K562 (cell line): ENCODE measurements around the gene UBE2N. TPM values are rescaled to one million over a fixed set of nuclear protein-coding genes. Genes with fewer than 3 reads are reported as not detected.
A peak's percentile ranks its signal among the peaks of the same experiment; 100 is the strongest.

Experiments used
- CGGBP1 ChIP-seq: fragments of 250-450 bp; sonication (Bioruptor Pico); IDR thresholded peaks from 2 replicates; pipeline ENCODE4 v1.9.0; 2021; ENCODE audit warnings: mild to moderate bottlenecking
- CHD2 ChIP-seq: IDR thresholded peaks from 2 replicates; pipeline ENCODE4 v1.6.1; 2011; ENCODE audit warnings: low read depth, low read length
- DEAF1 ChIP-seq: fragments of 450-650 bp; formaldehyde crosslinking; IDR thresholded peaks from 2 replicates; pipeline ENCODE4 v1.4.0; 2020; ENCODE audit warnings: mild to moderate bottlenecking, moderate library complexity
- ELF1 ChIP-seq: fragments of 200-800 bp; sonication (Bioruptor generic); IDR thresholded peaks from 2 replicates; pipeline ENCODE4 v1.6.1; 2016; ENCODE audit warnings: missing genetic modification characterization, missing compliant biosample characterization
- EP400 ChIP-seq: fragments of 450-650 bp; IDR thresholded peaks from 2 replicates; pipeline ENCODE4 v1.6.1; 2017; ENCODE audit warnings: antibody characterized with exemption, mild to moderate bottlenecking, moderate library complexity
- FOXA1 ChIP-seq: fragments of 450-650 bp; IDR thresholded peaks from 2 replicates; pipeline ENCODE4 v1.6.1; 2016; ENCODE audit warnings: mild to moderate bottlenecking, borderline replicate concordance
- FOXK2 ChIP-seq, 2 experiments: fragments of 450-650 bp; IDR thresholded peaks in 1 of 2; conservative IDR thresholded peaks in 1 of 2; 2 replicates each; pipeline ENCODE4 v1.6.1; 2016; ENCODE audit warnings: low read depth in 2 of 2, mild to moderate bottlenecking in 1 of 2
- GATA2 ChIP-seq: sonication (generic); formaldehyde crosslinking; IDR thresholded peaks from 2 replicates; pipeline ENCODE4 v1.4.0; 2020; ENCODE audit warnings: mild to moderate bottlenecking, missing genetic modification reagents
- HCFC1 ChIP-seq: IDR thresholded peaks from 2 replicates; pipeline ENCODE4 v1.6.1; 2012; ENCODE audit warnings: low read depth, low read length, improper control_type of control experiment
- HLTF ChIP-seq: fragments of 450-650 bp; IDR thresholded peaks from 2 replicates; pipeline ENCODE4 v1.6.1; 2016
- HMG20B ChIP-seq: fragments of 250-450 bp; sonication (Bioruptor Pico); IDR thresholded peaks from 2 replicates; pipeline ENCODE4 v1.5.0; 2021; ENCODE audit warnings: mild to moderate bottlenecking
- L3MBTL2 ChIP-seq: fragments of 450-650 bp; IDR thresholded peaks from 2 replicates; pipeline ENCODE4 v1.6.1; 2016; ENCODE audit warnings: mild to moderate bottlenecking, moderate library complexity
- MAFF ChIP-seq: IDR thresholded peaks from 2 replicates; pipeline ENCODE4 v1.6.1; 2012; ENCODE audit warnings: low read length, improper control_type of control experiment
- MAZ ChIP-seq, 2 experiments: fragments of 450-650 bp in 1 of 2; sonication (generic) in 1 of 2; formaldehyde crosslinking; IDR thresholded peaks in 1 of 2; conservative IDR thresholded peaks in 1 of 2; 2 replicates each; pipeline versions ENCODE4 v1.4.0 to v1.5.0; 2020; ENCODE audit warnings: mild to moderate bottlenecking in 1 of 2, missing genetic modification reagents in 1 of 2
- MCM3 ChIP-seq: fragments of 450-650 bp; IDR thresholded peaks from 2 replicates; pipeline ENCODE4 v1.6.1; 2016
- NFE2L1 ChIP-seq: fragments of 450-650 bp; IDR thresholded peaks from 2 replicates; pipeline ENCODE4 v1.6.1; 2016; ENCODE audit warnings: missing genetic modification characterization, low read depth, mild to moderate bottlenecking, missing compliant biosample characterization, moderate library complexity, borderline replicate concordance
- PHF21A ChIP-seq: fragments of 450-650 bp; IDR thresholded peaks from 2 replicates; pipeline ENCODE4 v1.6.1; 2017; ENCODE audit warnings: low read depth, borderline replicate concordance
- RBBP5 ChIP-seq: fragments of 200-600 bp; sonication (generic); IDR thresholded peaks from 2 replicates; pipeline ENCODE4 v1.6.1; 2012; ENCODE audit warnings: borderline replicate concordance, mild to moderate bottlenecking, low read length, control low read depth, inconsistent platforms; ENCODE audit not compliant: insufficient read depth, poor library complexity, severe bottlenecking
- RBM14 ChIP-seq: fragments of 200-400 bp; formaldehyde crosslinking; IDR thresholded peaks from 2 replicates; pipeline ENCODE4 v1.6.1; 2018; ENCODE audit warnings: low read depth, mild to moderate bottlenecking, low read length, moderate library complexity, borderline replicate concordance; ENCODE audit not compliant: insufficient read depth
- RBM17 ChIP-seq: fragments of 200-400 bp; formaldehyde crosslinking; IDR thresholded peaks from 2 replicates; pipeline ENCODE4 v1.6.1; 2017; ENCODE audit warnings: low read depth, mild to moderate bottlenecking, low read length, borderline replicate concordance
- RFX1 ChIP-seq: fragments of 450-650 bp; IDR thresholded peaks from 2 replicates; pipeline ENCODE4 v1.6.1; 2016; ENCODE audit warnings: mild to moderate bottlenecking, moderate library complexity
- RFX5 ChIP-seq: IDR thresholded peaks from 2 replicates; pipeline ENCODE4 v1.6.1; 2011; ENCODE audit warnings: low read depth, mild to moderate bottlenecking, improper control_type of control experiment, low read length
- SMAD1 ChIP-seq: fragments of 150-350 bp; IDR thresholded peaks from 2 replicates; pipeline ENCODE4 v1.6.1; 2014; ENCODE audit warnings: low read length, low read depth; ENCODE audit not compliant: partially characterized antibody
- SRSF1 ChIP-seq: fragments of 200-400 bp; formaldehyde crosslinking; IDR thresholded peaks from 2 replicates; pipeline ENCODE4 v1.6.1; 2017; ENCODE audit warnings: mild to moderate bottlenecking, low read depth, low read length, moderate library complexity
- SUPT5H ChIP-seq: fragments of 450-650 bp; IDR thresholded peaks from 2 replicates; pipeline ENCODE4 v1.6.1; 2016
- TCF7L2 ChIP-seq: fragments of 150-350 bp; IDR thresholded peaks from 2 replicates; pipeline ENCODE4 v1.6.1; 2016; ENCODE audit warnings: low read depth, mild to moderate bottlenecking, low read length, moderate library complexity
- USF1 ChIP-seq: sonication (generic); formaldehyde crosslinking; IDR thresholded peaks from 2 replicates; pipeline ENCODE4 v1.9.0; 2022; ENCODE audit warnings: mild to moderate bottlenecking, missing genetic modification reagents
- ZNF780A ChIP-seq: fragments of 250-450 bp; sonication (Bioruptor Pico); IDR thresholded peaks from 2 replicates; pipeline ENCODE4 v1.5.0; 2021; ENCODE audit warnings: mild to moderate bottlenecking
- polyA plus RNA-seq, 8 experiments: library from polyadenylated mRNA; depleted of rRNA in 4 of 8; stranded (reverse) in 5 of 8; unstranded in 3 of 8; fragments of >200 nt; fragmentation: Nextera tagmentation in 2 of 8; fragmentation: Illumina TruSeq in 1 of 8; extraction: Ambion mirVana in 2 of 8; extraction: Trizol in 1 of 8; gene quantifications; 2 replicates each; pipeline versions ENCODE4 v1.2.1 to v1.2.3, GENCODE V29; 2011 to 2014; ENCODE audit warnings: inconsistent platforms in 1 of 8, missing spikeins in 1 of 8
- total RNA-seq, 7 experiments: library from RNA; depleted of rRNA in 6 of 7; stranded (reverse); fragments of >200 nt in 6 of 7; fragmentation: Illumina TruSeq in 2 of 7; extraction: Trizol in 2 of 7; gene quantifications; 2 replicates each; pipeline versions ENCODE4 v1.2.1 to v1.2.3, GENCODE V29; 2011 to 2021; ENCODE audit warnings: low replicate concordance in 1 of 7

The UBE2N gene
- total and polyA plus RNA-seq, 9 of the 15 experiments (the other 6 are each of a cell fraction or from before 2014, with no cell fraction given) = 189 to 826 (median 260) TPM

GRCh38 chr12:93356214-93356613, 85.5 kb downstream of the UBE2N start (continued):
- TF ChIP-seq CGGBP1 (no peak), HCFC1 (no peak), MCM3 (no peak), RBM17 (no peak), EP400 (peak; percentile 49), FOXK2 (conservative IDR thresholded peaks at IDR 0.05 in 1 of 2, IDR thresholded peaks at IDR 0.05 in 1 of 2; ENCODE audit: low read depth in 2 of 2) (no peak), SRSF1 (no peak), DEAF1 (CRISPR knock-in tag) (no peak), ELF1 (tag) (no peak), USF1 (CRISPR knock-in tag) (peak; percentile 49; the same call in 1 of the 2 replicates), NFE2L1 (no peak), RFX1 (no peak), RBBP5 (no peak), L3MBTL2 (peak; percentile 65), MAFF (no peak), RBM14 (no peak), GATA2 (no peak), SUPT5H (no peak), ZNF780A (CRISPR knock-in tag) (no peak), CHD2 (no peak), HMG20B (no peak), MAZ (CRISPR knock-in tag; conservative IDR thresholded peaks at IDR 0.05 in 1 of 2, IDR thresholded peaks at IDR 0.05 in 1 of 2) (0 out of 4 replicates have a peak, but pooled peaks of 1 of the 2 experiments have one; percentile 22), TCF7L2 (no peak), HLTF (no peak), PHF21A (no peak), RFX5 (no peak), SMAD1 (no peak), FOXA1 (no peak)
